ENCODE data around the gene PLEKHG5. TPM values are rescaled to one million over a fixed set of nuclear protein-coding genes. Genes with fewer than 3 reads are reported as not detected.

Gene PLEKHG5
- total and polyA plus RNA-seq, 10 of the 15 experiments (the other 5 are each of a cell fraction or from before 2014, with no cell fraction given) = 0.04 to 1.1 (median 0.18) TPM; not detected in 1

- Histone ChIP-seq H3K4me3 (peak overlapping the region; percentile 89), H4K20me1 (ENCODE audit: control insufficient read depth, insufficient read depth) (peaks cover 2% of the 10 kb centered on the region; the same call in 1 of the 2 replicates), H3K4me1 (ENCODE audit: control insufficient read depth, insufficient read depth, low read length) (no peaks in the 10 kb centered on the region), H3K79me2 (ENCODE audit: control insufficient read depth, insufficient read depth, low read length) (no peaks in the 10 kb centered on the region), H3K27ac (ENCODE audit: control insufficient read depth, insufficient read depth) (peak overlapping the region; percentile 69), H3K36me3 (ENCODE audit: control insufficient read depth in 2 of 2, insufficient read depth in 2 of 2, low read length in 1 of 2) (no peaks in the 10 kb centered on the region), H3K27me3 (replicated peaks in 1 of 2; ENCODE audit: control insufficient read depth in 2 of 2, insufficient read depth in 2 of 2, low read length in 1 of 2) (no peaks in the 10 kb centered on the region; a peak in 2 of 4 replicates), H3K4me2 (ENCODE audit: control insufficient read depth, insufficient read depth) (peak overlapping the region; percentile 99), H2AFZ (ENCODE audit: control insufficient read depth, low read depth, low read length) (peak overlapping the region; percentile 88), H3K9ac (ENCODE audit: control insufficient read depth, insufficient read depth, low read length) (peak overlapping the region; percentile 81), H3K9me3 (replicated peaks; ENCODE audit: control insufficient read depth, insufficient read depth, low read length) (no peaks in the 10 kb centered on the region)
- ChIA-PET CTCF (interaction anchor here (0.6 to 4.9 kb wide), 18 partner anchors 9 to 245 kb away, joined by 3 to 25 read pairs (median 4); no protein-coding TSS in a partner anchor), SMC1A (ENCODE audit: uncharacterized antibody, unreplicated experiment) (interaction anchor here (0.8 to 1.4 kb wide), 5 partner anchors 22 to 89 kb away, joined by 3 read pairs; partner anchors contain the start of gene ZBTB48), RAD21 (ENCODE audit: unreplicated experiment) (interaction anchor here (1.5 to 1.8 kb wide), 3 partner anchors 22 to 156 kb away, joined by 5 to 6 read pairs (median 5); no protein-coding TSS in a partner anchor), POLR2A (interaction anchor here (0.7 kb wide), 1 partner anchor 663 kb away, joined by 3 read pairs; no protein-coding TSS in a partner anchor)
- 38% methylated on average over 5 of the region's 6 CpGs for WGBS (ENCODE audit: insufficient coverage, insufficient replicate concordance, low lambda C conversion rate, missing lambda C conversion rate)
- intact Hi-C loops (cut with micrococcal nuclease; ENCODE audit: unreplicated experiment) = no loop called here
- DNase-seq (ENCODE audit: low read depth, low spot score) (no peak), ATAC-seq (peak; percentile 7), FAIRE-seq (no peak)
- in situ Hi-C loops (cut with MboI) = loop anchor here (5.0 to 25.0 kb wide), 2 partner anchors 146 to 721 kb away; no protein-coding TSS in a partner anchor
- no peak for TF ChIP-seq NR2C1 (IDR thresholded peaks at IDR 0.05)
- no peak for TF ChIP-seq DPF2 (IDR thresholded peaks at IDR 0.05)
- TF ChIP-seq ZNF384 (IDR thresholded peaks at IDR 0.05; ENCODE audit: borderline replicate concordance, low read depth, low read length) = peak; percentile 40; the same call in 1 of the 2 replicates
- no TSS peak for BruUV-seq (replicated peaks)
These were observed 402 bp downstream of the PLEKHG5 start for GRCh38 chr1:6491081-6491449.

GRCh38 chr1:6490181-6491080, 1.0 kb downstream of the PLEKHG5 start:
- intact Hi-C loops (cut with micrococcal nuclease; ENCODE audit: unreplicated experiment) (no loop called here), in situ Hi-C loops (cut with MboI) (loop anchor here (5.0 to 25.0 kb wide), 2 partner anchors 147 to 722 kb away; no protein-coding TSS in a partner anchor)
- Histone ChIP-seq H3K9ac (ENCODE audit: control insufficient read depth, insufficient read depth, low read length) (peak overlapping the region; percentile 81), H2AFZ (ENCODE audit: control insufficient read depth, low read depth, low read length) (peak overlapping the region; percentile 88), H3K4me1 (ENCODE audit: control insufficient read depth, insufficient read depth, low read length) (no peaks in the 10 kb centered on the region), H3K27me3 (replicated peaks in 1 of 2; ENCODE audit: control insufficient read depth in 2 of 2, insufficient read depth in 2 of 2, low read length in 1 of 2) (no peaks in the 10 kb centered on the region; a peak in 2 of 4 replicates), H3K9me3 (replicated peaks; ENCODE audit: control insufficient read depth, insufficient read depth, low read length) (no peaks in the 10 kb centered on the region), H3K4me2 (ENCODE audit: control insufficient read depth, insufficient read depth) (peak overlapping the region; percentile 99), H3K36me3 (ENCODE audit: control insufficient read depth in 2 of 2, insufficient read depth in 2 of 2, low read length in 1 of 2) (no peaks in the 10 kb centered on the region), H4K20me1 (ENCODE audit: control insufficient read depth, insufficient read depth) (peaks cover 2% of the 10 kb centered on the region; the same call in 1 of the 2 replicates), H3K4me3 (peak overlapping the region; percentile 89), H3K79me2 (ENCODE audit: control insufficient read depth, insufficient read depth, low read length) (no peaks in the 10 kb centered on the region), H3K27ac (ENCODE audit: control insufficient read depth, insufficient read depth) (peak overlapping the region; percentile 69)
- peak; percentile 86 for ATAC-seq
- WGBS (ENCODE audit: insufficient coverage, insufficient replicate concordance, low lambda C conversion rate, missing lambda C conversion rate) = 6% methylated on average over 62 of the region's 70 CpGs
- no peak for FAIRE-seq
- peak; percentile 15 for DNase-seq (ENCODE audit: low read depth, low spot score)
- SMC1A ChIA-PET (ENCODE audit: uncharacterized antibody, unreplicated experiment) = interaction anchor here (0.8 to 1.4 kb wide), 4 partner anchors 22 to 89 kb away, joined by 3 read pairs; partner anchors contain the start of gene ZBTB48
- TSS peak; percentile 91 for BruUV-seq (replicated peaks)
- POLR2A ChIA-PET = interaction anchor here (0.5 to 0.7 kb wide), 3 partner anchors 33 to 664 kb away, joined by 3 to 5 read pairs (median 3); no protein-coding TSS in a partner anchor
- CTCF ChIA-PET = interaction anchor here (0.6 to 4.9 kb wide), 25 partner anchors 9 to 252 kb away, joined by 3 to 25 read pairs (median 4); partner anchors contain the start of genes NOL9, TAS1R1 and ZBTB48
- RAD21 ChIA-PET (ENCODE audit: unreplicated experiment) = interaction anchor here (0.6 to 1.8 kb wide), 5 partner anchors 11 to 157 kb away, joined by 3 to 6 read pairs (median 5); no protein-coding TSS in a partner anchor
- TF ChIP-seq SRF (IDR thresholded peaks at IDR 0.05; ENCODE audit: low read depth in 2 of 2, low read length in 2 of 2) = peak in 1 of 2 experiments; percentile 75; a peak in 1 of 4 replicates
- no peak for TF ChIP-seq USF1 (IDR thresholded peaks at IDR 0.05; ENCODE audit: borderline replicate concordance, extremely low read length, insufficient read depth, low read depth, low read length)
- TF ChIP-seq RAD21 (IDR thresholded peaks at IDR 0.05; ENCODE audit: insufficient read depth, low read depth, low read length) = no peak
- no peak for TF ChIP-seq STAT1 (conservative IDR thresholded peaks at IDR 0.05)
- TF ChIP-seq CHD1 (IDR thresholded peaks at IDR 0.05; ENCODE audit: low read depth, low read length) = peak; percentile 95
- TF ChIP-seq BRCA1 (IDR thresholded peaks at IDR 0.05; ENCODE audit: low read depth, low read length) = no peak
- TF ChIP-seq SMAD5 (IDR thresholded peaks at IDR 0.05; ENCODE audit: low read depth) = no peak
- no peak for TF ChIP-seq TBL1XR1 (IDR thresholded peaks at IDR 0.05; ENCODE audit: low read depth, low read length)
- TF ChIP-seq NR2C1 (IDR thresholded peaks at IDR 0.05) = no peak
- TF ChIP-seq POLR2AphosphoS5 (IDR thresholded peaks at IDR 0.05; ENCODE audit: low read length) = 0 out of 2 replicates have a peak, but pooled peaks have one; percentile 33
- TF ChIP-seq PKNOX1 (IDR thresholded peaks at IDR 0.05) = no peak

All from GM12878 (cell line).